Measurements from ENCODE around the gene SLC16A12.
"Not testable (repeated sequence)": the region's sequence is repeated elsewhere in the genome, so short reads cannot be mapped to it uniquely, and the experiment has no call there.

SLC16A12 gene

GRCh38 chr10:89547853-89548513, 12.6 kb upstream of the SLC16A12 start:
- no peak for DNase-seq

- DNase-seq: not testable (repeated sequence)
These were observed 11.3 kb upstream of the SLC16A12 start for GRCh38 chr10:89546651-89547050.

GRCh38 chr10:89543841-89544240, 8.4 kb upstream of the SLC16A12 start:
- DNase-seq: no peak

GRCh38 chr10:89540420-89540949, 5.1 kb upstream of the SLC16A12 start:
- DNase-seq: no peak

- DNase-seq: no peak
These were observed 2.0 kb upstream of the SLC16A12 start for GRCh38 chr10:89537364-89537763.

- DNase-seq: no peak
These were observed 590 bp upstream of the SLC16A12 start for GRCh38 chr10:89536013-89536354.

GRCh38 chr10:89534826-89535166, 598 bp downstream of the SLC16A12 start:
- no peak for DNase-seq

- no peak for DNase-seq
These were observed 2.9 kb downstream of the SLC16A12 start for GRCh38 chr10:89532476-89532875.

- no peak for DNase-seq
These were observed 4.0 kb downstream of the SLC16A12 start for GRCh38 chr10:89531359-89531758.

GRCh38 chr10:89529711-89530110, 5.7 kb downstream of the SLC16A12 start:
- not testable (repeated sequence) for DNase-seq

- no peak for DNase-seq
These were observed 9.0 kb downstream of the SLC16A12 start for GRCh38 chr10:89526358-89526757.

GRCh38 chr10:89525556-89525955, 9.8 kb downstream of the SLC16A12 start:
- no peak for DNase-seq

GRCh38 chr10:89524279-89524678, 11.1 kb downstream of the SLC16A12 start:
- DNase-seq: no peak

GRCh38 chr10:89523274-89523673, 12.1 kb downstream of the SLC16A12 start:
- DNase-seq: no peak

GRCh38 chr10:89522463-89522862, 12.9 kb downstream of the SLC16A12 start:
- DNase-seq: no peak

- DNase-seq: no peak
These were observed 14.0 kb downstream of the SLC16A12 start for GRCh38 chr10:89521368-89521767.

- DNase-seq: no peak
These were observed 14.7 kb downstream of the SLC16A12 start for GRCh38 chr10:89520706-89521105.

- no peak for DNase-seq
These were observed 16.2 kb downstream of the SLC16A12 start for GRCh38 chr10:89518876-89519842.

- DNase-seq: no peak
These were observed 17.3 kb downstream of the SLC16A12 start for GRCh38 chr10:89518108-89518507.

- no peak for DNase-seq
These were observed 19.1 kb downstream of the SLC16A12 start for GRCh38 chr10:89516149-89516832.

- DNase-seq: no peak
These were observed 20.2 kb downstream of the SLC16A12 start for GRCh38 chr10:89515031-89515841.

- DNase-seq: no peak
These were observed 22.2 kb downstream of the SLC16A12 start for GRCh38 chr10:89513206-89513605.
